Liver (tissue), 3 donors: ENCODE results near the gene CALHM5.

Experiments
- RAD21 ChIP-seq, 2 donors: IDR thresholded peaks; 2 replicates each; pipeline ENCODE4 v1.6.1; 2016; ENCODE audit warnings: antibody characterized with exemption in 2 of 2, mild to moderate bottlenecking in 2 of 2
- SP1 ChIP-seq: IDR thresholded peaks from 2 replicates; pipeline ENCODE4 v1.6.1; 2018; ENCODE audit warnings: antibody characterized with exemption, mild to moderate bottlenecking
- TF ChIP-seq, protein P1 (sequence below): fragments of 150-350 bp; IDR thresholded peaks from 2 replicates; pipeline ENCODE4 v1.5.1; 2017; ENCODE audit warnings: improper control_type of control experiment, low read depth, low read length; ENCODE audit not compliant: missing input control
- donor health status: healthy.
- donor health status: healthy.

DNA sequence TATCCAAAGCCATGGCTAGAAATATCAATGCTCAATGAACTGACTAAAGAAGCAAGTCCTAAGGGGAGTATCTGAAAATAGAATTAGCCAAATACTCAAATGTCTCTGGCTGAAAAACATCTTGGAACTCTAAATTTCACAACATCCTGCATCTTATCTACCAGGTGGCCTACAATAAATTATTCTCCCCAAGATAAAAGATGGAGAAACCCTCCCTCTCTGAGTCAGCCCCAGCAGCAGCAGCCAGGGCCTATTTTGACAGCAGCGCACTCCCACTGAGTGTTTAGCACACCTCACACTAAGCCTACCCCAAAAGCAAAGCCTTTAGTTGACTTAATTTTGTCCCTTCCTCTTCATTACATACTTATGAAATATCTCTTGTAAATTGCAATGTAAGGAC, 44.3 kb upstream of the CALHM5 start:
- TF ChIP-seq, protein P1, sequence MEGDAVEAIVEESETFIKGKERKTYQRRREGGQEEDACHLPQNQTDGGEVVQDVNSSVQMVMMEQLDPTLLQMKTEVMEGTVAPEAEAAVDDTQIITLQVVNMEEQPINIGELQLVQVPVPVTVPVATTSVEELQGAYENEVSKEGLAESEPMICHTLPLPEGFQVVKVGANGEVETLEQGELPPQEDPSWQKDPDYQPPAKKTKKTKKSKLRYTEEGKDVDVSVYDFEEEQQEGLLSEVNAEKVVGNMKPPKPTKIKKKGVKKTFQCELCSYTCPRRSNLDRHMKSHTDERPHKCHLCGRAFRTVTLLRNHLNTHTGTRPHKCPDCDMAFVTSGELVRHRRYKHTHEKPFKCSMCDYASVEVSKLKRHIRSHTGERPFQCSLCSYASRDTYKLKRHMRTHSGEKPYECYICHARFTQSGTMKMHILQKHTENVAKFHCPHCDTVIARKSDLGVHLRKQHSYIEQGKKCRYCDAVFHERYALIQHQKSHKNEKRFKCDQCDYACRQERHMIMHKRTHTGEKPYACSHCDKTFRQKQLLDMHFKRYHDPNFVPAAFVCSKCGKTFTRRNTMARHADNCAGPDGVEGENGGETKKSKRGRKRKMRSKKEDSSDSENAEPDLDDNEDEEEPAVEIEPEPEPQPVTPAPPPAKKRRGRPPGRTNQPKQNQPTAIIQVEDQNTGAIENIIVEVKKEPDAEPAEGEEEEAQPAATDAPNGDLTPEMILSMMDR: no peak
- TF ChIP-seq RAD21 (IDR thresholded peaks at IDR 0.05) (no peak), SP1 (no peak)
